ENCODE results near the gene ANXA2R.

DNA sequence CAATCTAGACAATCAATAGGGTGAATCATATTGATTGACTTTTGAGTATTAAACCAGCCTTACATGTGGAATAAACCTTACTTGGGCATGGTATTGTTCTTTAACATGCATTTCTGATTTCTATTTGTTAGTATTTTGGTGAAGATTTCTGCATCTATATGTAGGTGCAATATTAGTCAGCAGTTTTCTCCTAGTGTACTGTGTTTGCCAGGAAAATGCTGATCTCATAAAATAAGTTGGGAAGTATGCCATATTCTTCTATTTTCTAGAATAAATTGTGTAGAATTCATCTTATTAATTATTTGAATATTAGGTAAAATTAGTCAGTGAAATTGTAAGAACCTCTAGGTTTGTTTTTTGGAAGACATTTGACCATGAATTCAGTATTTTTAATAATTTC is 38.4 kb downstream of the ANXA2R start:
- no peak for TF ChIP-seq EZH2 (IDR thresholded peaks at IDR 0.05; ENCODE audit: insufficient read depth, poor library complexity, severe bottlenecking)
- no peak for TF ChIP-seq EZH2phosphoT487 (IDR thresholded peaks at IDR 0.05; ENCODE audit: insufficient read depth, low read depth)
